Tibial nerve (tissue), 4 donors: ENCODE data around the gene BHLHA15.

ENCODE experiments used
- CTCF ChIP-seq, 5 experiments: fragments of 200-600 bp in 3 of 5; fragments of 450-650 bp in 2 of 5; sonication (generic) in 3 of 5; IDR thresholded peaks; one replicate each; pipeline ENCODE4 v1.5.1; 2016 to 2019; ENCODE audit warnings: antibody characterized with exemption in 5 of 5, mild to moderate bottlenecking in 3 of 5, moderate library complexity in 2 of 5
- EP300 ChIP-seq, 2 donors: sonication (generic); formaldehyde crosslinking; IDR thresholded peaks; one replicate each; pipeline ENCODE4 v1.6.1; 2017; ENCODE audit warnings: antibody characterized with exemption in 2 of 2, mild to moderate bottlenecking in 1 of 2
- POLR2A ChIP-seq, 2 donors: fragments of 450-650 bp; IDR thresholded peaks; one replicate each; pipeline ENCODE4 v1.6.1; 2017; ENCODE audit warnings: antibody characterized with exemption in 2 of 2, mild to moderate bottlenecking in 2 of 2, moderate library complexity in 2 of 2

GRCh38 chr7:98206451-98207330, 4.5 kb upstream of the BHLHA15 start:
- no peak for TF ChIP-seq CTCF (IDR thresholded peaks at IDR 0.05)
- TF ChIP-seq POLR2A (IDR thresholded peaks at IDR 0.05), result no peak
- TF ChIP-seq EP300 (IDR thresholded peaks at IDR 0.05), result no peak
